HG03175 (cell line): ENCODE data around the gene COG5.

Source experiments
- ATAC-seq: cut with Tn5 transposase; IDR thresholded peaks from one replicate; pipeline ENCODE4 v1.9.1; 2021; ENCODE audit warnings: mild to moderate bottlenecking, moderate library complexity; ENCODE audit not compliant: unreplicated experiment

Gene COG5

GRCh38 chr7:107344799-107345198 lies 218.9 kb downstream of the COG5 start:
- no peak for ATAC-seq

GRCh38 chr7:107344286-107344685 lies 219.4 kb downstream of the COG5 start:
- ATAC-seq = no peak

GRCh38 chr7:107338080-107338479 lies 225.6 kb downstream of the COG5 start:
- ATAC-seq = no peak

- ATAC-seq = peak; percentile 67
Measured at GRCh38 chr7:107332488-107333269, 231.0 kb downstream of the COG5 start.

GRCh38 chr7:107330478-107330877 lies 233.2 kb downstream of the COG5 start:
- ATAC-seq = no peak

- ATAC-seq = no peak
Measured at GRCh38 chr7:107327986-107328569, 235.6 kb downstream of the COG5 start.

GRCh38 chr7:107326061-107326460 lies 237.7 kb downstream of the COG5 start:
- no peak for ATAC-seq

GRCh38 chr7:107322015-107322414 lies 241.7 kb downstream of the COG5 start:
- no peak for ATAC-seq

- ATAC-seq = no peak
Measured at GRCh38 chr7:107321611-107322010, 242.1 kb downstream of the COG5 start.

GRCh38 chr7:107319724-107320228 lies 243.9 kb downstream of the COG5 start:
- no peak for ATAC-seq

- ATAC-seq = no peak
Measured at GRCh38 chr7:107318523-107319160, 245.1 kb downstream of the COG5 start.

GRCh38 chr7:107315716-107316220 lies 248.0 kb downstream of the COG5 start:
- no peak for ATAC-seq

GRCh38 chr7:107313355-107313754 lies 250.4 kb downstream of the COG5 start:
- no peak for ATAC-seq

- ATAC-seq = no peak
Measured at GRCh38 chr7:107312418-107312817, 251.3 kb downstream of the COG5 start.

GRCh38 chr7:107309296-107309695 lies 254.4 kb downstream of the COG5 start:
- ATAC-seq = no peak

GRCh38 chr7:107304636-107305035 lies 259.1 kb downstream of the COG5 start:
- ATAC-seq = no peak

- ATAC-seq = no peak
Measured at GRCh38 chr7:107304063-107304462, 259.7 kb downstream of the COG5 start.

- no peak for ATAC-seq
Measured at GRCh38 chr7:107302250-107302847, 261.4 kb downstream of the COG5 start.

- ATAC-seq = no peak
Measured at GRCh38 chr7:107294182-107294581, 269.5 kb downstream of the COG5 start.

GRCh38 chr7:107292591-107292990 lies 271.1 kb downstream of the COG5 start:
- ATAC-seq = no peak

GRCh38 chr7:107291434-107291833 lies 272.3 kb downstream of the COG5 start:
- no peak for ATAC-seq
